ENCODE measurements around the gene SPTLC2.

GRCh38 chr14:77485901-77486678, 130.3 kb downstream of the SPTLC2 start:
- TF ChIP-seq CTCF (IDR thresholded peaks at IDR 0.05; ENCODE audit: poor library complexity) = no peak
- TF ChIP-seq EZH2phosphoT487 (IDR thresholded peaks at IDR 0.05; ENCODE audit: low read depth, severe bottlenecking, unreplicated experiment) = no peak
- TF ChIP-seq EZH2 (IDR thresholded peaks at IDR 0.05; ENCODE audit: borderline replicate concordance) = no peak
